HepG2 (cell line): ENCODE measurements around the gene SMG5. TPM values are rescaled to one million over a fixed set of nuclear protein-coding genes. Genes with fewer than 3 reads are reported as not detected.

Experiments
- DDIT3 ChIP-seq: sonication (generic); formaldehyde crosslinking; IDR thresholded peaks from 2 replicates; pipeline ENCODE4 v1.4.0; 2020; ENCODE audit warnings: mild to moderate bottlenecking, missing genetic modification reagents
- HNF1A ChIP-seq, 2 experiments: sonication (generic) in 1 of 2; formaldehyde crosslinking in 1 of 2; IDR thresholded peaks; 2 replicates each; pipeline versions ENCODE4 v1.4.0 to v1.6.1; 2016 to 2020; ENCODE audit warnings: borderline replicate concordance in 1 of 2, low read depth in 1 of 2, mild to moderate bottlenecking in 1 of 2, missing genetic modification reagents in 1 of 2
- POLR2G ChIP-seq: fragments of 200-400 bp; formaldehyde crosslinking; IDR thresholded peaks from 2 replicates; pipeline ENCODE4 v1.6.1; 2018; ENCODE audit warnings: mild to moderate bottlenecking, low read depth, low read length, moderate library complexity
- RAD51 ChIP-seq: fragments of 450-650 bp; IDR thresholded peaks from 2 replicates; pipeline ENCODE4 v1.6.1; 2016; ENCODE audit warnings: borderline replicate concordance
- REST ChIP-seq, 2 experiments: IDR thresholded peaks; 2 replicates each; pipeline ENCODE4 v1.6.1; 2011 to 2012; ENCODE audit warnings: low read length in 2 of 2, borderline replicate concordance in 1 of 2, low read depth in 1 of 2, mild to moderate bottlenecking in 1 of 2, moderate library complexity in 1 of 2
- RNF2 ChIP-seq: fragments of 450-650 bp; conservative IDR thresholded peaks from 2 replicates; pipeline ENCODE4 v1.6.1; 2016; ENCODE audit warnings: low read depth
- SOX5 ChIP-seq: IDR thresholded peaks from 2 replicates; pipeline ENCODE4 v1.6.1; 2016; ENCODE audit warnings: borderline replicate concordance
- TP53 ChIP-seq: sonication (generic); formaldehyde crosslinking; conservative IDR thresholded peaks from 2 replicates; pipeline ENCODE4 v1.4.0; 2020; ENCODE audit warnings: missing genetic modification reagents
- ZBTB42 ChIP-seq: sonication (generic); formaldehyde crosslinking; IDR thresholded peaks from 2 replicates; pipeline ENCODE4 v1.5.0; 2020; ENCODE audit warnings: mild to moderate bottlenecking, missing genetic modification reagents
- ZNF143 ChIP-seq: sonication (generic); formaldehyde crosslinking; IDR thresholded peaks from 2 replicates; pipeline ENCODE4 v1.4.0; 2020; ENCODE audit warnings: missing genetic modification reagents
- ZNF280D ChIP-seq: sonication (generic); formaldehyde crosslinking; IDR thresholded peaks from 2 replicates; pipeline ENCODE4 v1.5.1; 2020; ENCODE audit warnings: mild to moderate bottlenecking, missing genetic modification reagents
- ZNF335 ChIP-seq: sonication (generic); formaldehyde crosslinking; IDR thresholded peaks from 2 replicates; pipeline ENCODE4 v1.4.0; 2020; ENCODE audit warnings: missing genetic modification reagents
- ZNF414 ChIP-seq: sonication (generic); formaldehyde crosslinking; IDR thresholded peaks from 2 replicates; pipeline ENCODE4 v1.5.0; 2020; ENCODE audit warnings: missing genetic modification reagents
- ZNF496 ChIP-seq: sonication (generic); formaldehyde crosslinking; IDR thresholded peaks from 2 replicates; pipeline ENCODE4 v1.8.1; 2023; ENCODE audit warnings: mild to moderate bottlenecking, moderate library complexity, missing genetic modification reagents; ENCODE audit not compliant: insufficient replicate concordance
- ZNF557 ChIP-seq: sonication (generic); formaldehyde crosslinking; IDR thresholded peaks from 2 replicates; pipeline ENCODE4 v1.4.0; 2020; ENCODE audit warnings: missing genetic modification reagents
- polyA plus RNA-seq, 8 experiments: library from polyadenylated mRNA; depleted of rRNA in 3 of 8; stranded (reverse) in 7 of 8; unstranded in 1 of 8; fragments of >200 nt; fragmentation: Illumina TruSeq in 4 of 8; extraction: Trizol in 4 of 8; gene quantifications; 2 replicates each; pipeline versions ENCODE4 v1.2.1 to v1.2.3, GENCODE V29; 2011 to 2016; ENCODE audit warnings: low read depth in 4 of 8, missing spikeins in 1 of 8, mixed read lengths in 1 of 8; ENCODE audit not compliant: insufficient read depth in 1 of 8
- total RNA-seq, 5 experiments: library from RNA; depleted of rRNA; stranded (reverse); fragments of >200 nt; fragmentation: Illumina TruSeq; extraction: Trizol; gene quantifications; 2 replicates each; pipeline ENCODE4 v1.2.3, GENCODE V29; 2016; ENCODE audit warnings: low read depth in 1 of 5

Gene SMG5
- total and polyA plus RNA-seq, 2 of the 13 experiments (the other 11 are each of a cell fraction or from before 2014, with no cell fraction given) = 50.5 to 84.0 TPM

- TF ChIP-seq ZNF280D (CRISPR knock-in tag) (no peak), ZNF335 (0 out of 2 replicates have a peak, but pooled peaks have one; percentile 73), ZNF143 (CRISPR knock-in tag) (peak; percentile 56), ZNF496 (CRISPR knock-in tag) (no peak), HNF1A (IDR thresholded peaks at IDR 0.05; ENCODE audit: low read depth) (no peak), HNF1A (CRISPR knock-in tag; IDR thresholded peaks at IDR 0.05; ENCODE audit: borderline replicate concordance) (peak; percentile 73; the same call in 1 of the 2 replicates), SOX5 (CRISPR knock-in tag) (peak; percentile 40; the same call in 1 of the 2 replicates), ZNF557 (CRISPR knock-in tag) (no peak), POLR2G (peak; percentile 92), ZNF414 (peak; percentile 71; the same call in 1 of the 2 replicates), ZBTB42 (CRISPR knock-in tag) (no peak), REST (IDR thresholded peaks at IDR 0.05; ENCODE audit: borderline replicate concordance in 1 of 2, low read depth in 1 of 2, low read length in 2 of 2) (0 out of 4 replicates have a peak, but pooled peaks of 1 of the 2 experiments have one; percentile 24), TP53 (no peak), DDIT3 (no peak), RNF2 (peak; percentile 73; the same call in 1 of the 2 replicates), RAD51 (no peak)
These were observed 69.6 kb downstream of the SMG5 start, which contains the start of gene PMF1 (continued) for GRCh38 chr1:156212833-156213643.
